Gastrocnemius medialis (tissue), 4 donors: ENCODE results near the gene BNC2.

ENCODE experiments used
- CTCF ChIP-seq, 5 experiments: fragments of 450-650 bp in 3 of 5; fragments of 200-600 bp in 2 of 5; sonication (generic) in 2 of 5; IDR thresholded peaks in 4 of 5; conservative IDR thresholded peaks in 1 of 5; 1 replicate in 4 of 5; 2 replicates in 1 of 5; pipeline ENCODE4 v1.5.1; 2016 to 2019; ENCODE audit warnings: antibody characterized with exemption in 5 of 5, mild to moderate bottlenecking in 3 of 5, moderate library complexity in 3 of 5
- POLR2A ChIP-seq, 2 donors: fragments of 450-650 bp; IDR thresholded peaks; one replicate each; pipeline ENCODE4 v1.6.1; 2017; ENCODE audit warnings: antibody characterized with exemption in 2 of 2, mild to moderate bottlenecking in 2 of 2, moderate library complexity in 2 of 2

GRCh38 chr9:16616686-16617085, 253.8 kb downstream of the BNC2 start:
- TF ChIP-seq CTCF (IDR thresholded peaks at IDR 0.05 in 4 of 5, conservative IDR thresholded peaks at IDR 0.05 in 1 of 5) = no peak
- no peak for TF ChIP-seq POLR2A (IDR thresholded peaks at IDR 0.05)
